ENCODE measurements around the gene AUP1.
"Not testable (repeated sequence)": the region's sequence is repeated elsewhere in the genome, so short reads cannot be mapped to it uniquely, and the experiment has no call there.

Gene AUP1

GRCh38 chr2:74488643-74489481, 40.6 kb downstream of the AUP1 start:
- H3K4me3 Mint-ChIP-seq: no peak overlapping the region
- H3K4me1 Mint-ChIP-seq: peaks cover under 1% of the 10 kb centered on the region
- no peaks in the 10 kb centered on the region for H3K27me3 Mint-ChIP-seq
- ATAC-seq: no peak
- H3K9me3 Mint-ChIP-seq: no peaks in the 10 kb centered on the region
- peaks cover 59% of the 10 kb centered on the region for H3K36me3 Mint-ChIP-seq
- no peak overlapping the region for H3K27ac Mint-ChIP-seq

GRCh38 chr2:74486141-74486540, 43.4 kb downstream of the AUP1 start:
- Mint-ChIP-seq H3K9me3 (no peaks in the 10 kb centered on the region), H3K27me3 (no peaks in the 10 kb centered on the region), H3K4me1 (peaks cover 19% of the 10 kb centered on the region), H3K27ac (no peak overlapping the region), H3K4me3 (no peak overlapping the region), H3K36me3 (peaks cover 35% of the 10 kb centered on the region)
- ATAC-seq: no peak

GRCh38 chr2:74483675-74484164, 45.8 kb downstream of the AUP1 start:
- H3K9me3 Mint-ChIP-seq, ATAC-seq, H3K27me3 Mint-ChIP-seq: not testable (repeated sequence)
- Mint-ChIP-seq H3K4me3 (peak overlapping the region; percentile 100), H3K36me3 (peaks cover 32% of the 10 kb centered on the region), H3K27ac (peak overlapping the region; percentile 97), H3K4me1 (peaks cover 35% of the 10 kb centered on the region)

- H3K4me1 Mint-ChIP-seq: peaks cover 35% of the 10 kb centered on the region
- H3K9me3 Mint-ChIP-seq: no peaks in the 10 kb centered on the region
- peaks cover 32% of the 10 kb centered on the region for H3K36me3 Mint-ChIP-seq
- H3K27ac Mint-ChIP-seq: peak within 1 kb of the TSS; percentile 97
- H3K27me3 Mint-ChIP-seq: no peaks in the 10 kb centered on the region
- peak; percentile 97 for ATAC-seq
- H3K4me3 Mint-ChIP-seq: peak within 1 kb of the TSS; percentile 100
Measured at GRCh38 chr2:74482801-74483674, 46.5 kb downstream of the AUP1 start, which contains the start of the genes CCDC142 and TTC31. Gene CCDC142, minus strand, starts transcription at chr2:74482998. Its CDS starts 161 bp downstream, at chr2:74482837. Gene TTC31, plus strand, starts transcription at chr2:74483081. Its CDS starts 15 bp downstream, at chr2:74483096.

- H3K27me3 Mint-ChIP-seq: no peaks in the 10 kb centered on the region
- peak; percentile 79 for ATAC-seq
- no peaks in the 10 kb centered on the region for H3K9me3 Mint-ChIP-seq
- peak overlapping the region; percentile 100 for H3K4me3 Mint-ChIP-seq
- peaks cover 35% of the 10 kb centered on the region for H3K4me1 Mint-ChIP-seq
- peaks cover 38% of the 10 kb centered on the region for H3K36me3 Mint-ChIP-seq
- H3K27ac Mint-ChIP-seq: peak overlapping the region; percentile 97
Measured at GRCh38 chr2:74481961-74482800, 47.3 kb downstream of the AUP1 start.

- Mint-ChIP-seq H3K36me3 (peaks cover 31% of the 10 kb centered on the region), H3K9me3 (no peaks in the 10 kb centered on the region), H3K4me3 (peak overlapping the region; percentile 100), H3K4me1 (peaks cover 35% of the 10 kb centered on the region), H3K27me3 (no peaks in the 10 kb centered on the region), H3K27ac (peak overlapping the region; percentile 97)
- no peak for ATAC-seq
Measured at GRCh38 chr2:74481431-74481830, 48.1 kb downstream of the AUP1 start.

Data from stimulated activated memory B cell treated with anti-CD40 and anti-IgM and Interleukin-4, amounts not matched to agents 10 μg/mL and 1 μg/mL and 100 μg/mL, for 72 hours (primary cell).